HepG2 (cell line): ENCODE data around the gene TSC22D1.

ENCODE experiments used
- ATM ChIP-seq: fragments of 450-650 bp; IDR thresholded peaks from 2 replicates; pipeline ENCODE4 v1.7.1; 2017; ENCODE audit warnings: mild to moderate bottlenecking, borderline replicate concordance
- CHCHD3 ChIP-seq: sonication (generic); formaldehyde crosslinking; IDR thresholded peaks from 2 replicates; pipeline ENCODE4 v1.8.0; 2022; ENCODE audit warnings: mild to moderate bottlenecking, missing genetic modification reagents, moderate library complexity
- HNRNPH1 ChIP-seq: fragments of 200-400 bp; formaldehyde crosslinking; optimal IDR thresholded peaks from 2 replicates; pipeline ENCODE3; 2017; ENCODE audit warnings: mild to moderate bottlenecking, low read depth, low read length
- KLF15 ChIP-seq: sonication (generic); formaldehyde crosslinking; IDR thresholded peaks from 2 replicates; pipeline ENCODE4 v1.8.1; 2023; ENCODE audit warnings: borderline replicate concordance, mild to moderate bottlenecking, inconsistent platforms, missing genetic modification reagents, mixed read lengths
- NR2C2 ChIP-seq: sonication (generic); formaldehyde crosslinking; IDR thresholded peaks from 2 replicates; pipeline ENCODE4 v1.4.0; 2020; ENCODE audit warnings: missing genetic modification reagents, mild to moderate bottlenecking, moderate library complexity, borderline replicate concordance
- POLR2AphosphoS5 ChIP-seq: IDR thresholded peaks from 2 replicates; pipeline ENCODE4 v1.6.1; 2012; ENCODE audit warnings: low read depth, low read length
- SMAD3 ChIP-seq: sonication (generic); formaldehyde crosslinking; IDR thresholded peaks from 2 replicates; pipeline ENCODE4 v1.4.0; 2020; ENCODE audit warnings: missing genetic modification reagents
- ZBTB7B ChIP-seq: sonication (generic); formaldehyde crosslinking; IDR thresholded peaks from 2 replicates; pipeline ENCODE4 v1.4.0; 2020; ENCODE audit warnings: missing genetic modification reagents
- ZNF878 ChIP-seq: sonication (generic); formaldehyde crosslinking; IDR thresholded peaks from 2 replicates; pipeline ENCODE4 v1.8.1; 2023; ENCODE audit warnings: mild to moderate bottlenecking, missing genetic modification reagents, moderate library complexity
- TF ChIP-seq, protein P1 (sequence below): sonication (generic); formaldehyde crosslinking; IDR thresholded peaks from 2 replicates; pipeline ENCODE4 v1.5.0; 2020; ENCODE audit warnings: mild to moderate bottlenecking, missing genetic modification reagents, moderate library complexity
- TF ChIP-seq, protein P2 (sequence below): fragments of 450-650 bp; IDR thresholded peaks from 2 replicates; pipeline ENCODE4 v1.6.1; 2017
- TF ChIP-seq, protein P3 (sequence below): sonication (generic); formaldehyde crosslinking; conservative IDR thresholded peaks from 2 replicates; pipeline ENCODE4 v1.4.0; 2020; ENCODE audit warnings: missing genetic modification reagents
- TF ChIP-seq, protein P4 (sequence below): sonication (generic); formaldehyde crosslinking; IDR thresholded peaks from 2 replicates; pipeline ENCODE4 v1.4.0; 2020; ENCODE audit warnings: missing genetic modification reagents, borderline replicate concordance

DNA sequence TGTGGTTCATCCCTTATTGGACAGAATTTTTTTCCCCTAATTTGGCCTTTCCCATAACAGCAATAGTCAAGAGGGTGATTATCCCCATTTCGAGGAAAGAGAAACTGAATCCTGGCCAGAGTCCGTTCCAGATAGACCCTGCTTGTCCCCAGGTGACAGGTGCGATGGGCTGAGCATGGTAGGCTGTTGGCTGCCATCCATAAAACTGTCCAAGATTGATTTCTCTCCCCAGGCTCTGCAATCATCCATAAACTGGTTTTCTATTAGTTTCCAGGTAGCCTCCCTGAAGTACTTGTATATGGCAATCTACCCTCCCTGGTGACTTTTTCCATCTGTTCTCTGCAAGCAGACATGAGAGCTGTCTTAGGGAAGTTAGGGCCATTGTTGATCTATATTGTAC is 177.1 kb downstream of the TSC22D1 start:
- TF ChIP-seq KLF15 = no peak
- TF ChIP-seq NR2C2 (CRISPR knock-in tag) = no peak
- no peak for TF ChIP-seq ZBTB7B (CRISPR knock-in tag)
- TF ChIP-seq SMAD3 (CRISPR knock-in tag) = no peak
- TF ChIP-seq, protein P1, sequence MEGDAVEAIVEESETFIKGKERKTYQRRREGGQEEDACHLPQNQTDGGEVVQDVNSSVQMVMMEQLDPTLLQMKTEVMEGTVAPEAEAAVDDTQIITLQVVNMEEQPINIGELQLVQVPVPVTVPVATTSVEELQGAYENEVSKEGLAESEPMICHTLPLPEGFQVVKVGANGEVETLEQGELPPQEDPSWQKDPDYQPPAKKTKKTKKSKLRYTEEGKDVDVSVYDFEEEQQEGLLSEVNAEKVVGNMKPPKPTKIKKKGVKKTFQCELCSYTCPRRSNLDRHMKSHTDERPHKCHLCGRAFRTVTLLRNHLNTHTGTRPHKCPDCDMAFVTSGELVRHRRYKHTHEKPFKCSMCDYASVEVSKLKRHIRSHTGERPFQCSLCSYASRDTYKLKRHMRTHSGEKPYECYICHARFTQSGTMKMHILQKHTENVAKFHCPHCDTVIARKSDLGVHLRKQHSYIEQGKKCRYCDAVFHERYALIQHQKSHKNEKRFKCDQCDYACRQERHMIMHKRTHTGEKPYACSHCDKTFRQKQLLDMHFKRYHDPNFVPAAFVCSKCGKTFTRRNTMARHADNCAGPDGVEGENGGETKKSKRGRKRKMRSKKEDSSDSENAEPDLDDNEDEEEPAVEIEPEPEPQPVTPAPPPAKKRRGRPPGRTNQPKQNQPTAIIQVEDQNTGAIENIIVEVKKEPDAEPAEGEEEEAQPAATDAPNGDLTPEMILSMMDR (CRISPR knock-in tag) = no peak
- TF ChIP-seq ATM = no peak
- TF ChIP-seq, protein P2, sequence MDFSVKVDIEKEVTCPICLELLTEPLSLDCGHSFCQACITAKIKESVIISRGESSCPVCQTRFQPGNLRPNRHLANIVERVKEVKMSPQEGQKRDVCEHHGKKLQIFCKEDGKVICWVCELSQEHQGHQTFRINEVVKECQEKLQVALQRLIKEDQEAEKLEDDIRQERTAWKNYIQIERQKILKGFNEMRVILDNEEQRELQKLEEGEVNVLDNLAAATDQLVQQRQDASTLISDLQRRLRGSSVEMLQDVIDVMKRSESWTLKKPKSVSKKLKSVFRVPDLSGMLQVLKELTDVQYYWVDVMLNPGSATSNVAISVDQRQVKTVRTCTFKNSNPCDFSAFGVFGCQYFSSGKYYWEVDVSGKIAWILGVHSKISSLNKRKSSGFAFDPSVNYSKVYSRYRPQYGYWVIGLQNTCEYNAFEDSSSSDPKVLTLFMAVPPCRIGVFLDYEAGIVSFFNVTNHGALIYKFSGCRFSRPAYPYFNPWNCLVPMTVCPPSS = no peak
- TF ChIP-seq CHCHD3 (CRISPR knock-in tag) = no peak
- no peak for TF ChIP-seq ZNF878 (CRISPR knock-in tag)
- TF ChIP-seq, protein P3, sequence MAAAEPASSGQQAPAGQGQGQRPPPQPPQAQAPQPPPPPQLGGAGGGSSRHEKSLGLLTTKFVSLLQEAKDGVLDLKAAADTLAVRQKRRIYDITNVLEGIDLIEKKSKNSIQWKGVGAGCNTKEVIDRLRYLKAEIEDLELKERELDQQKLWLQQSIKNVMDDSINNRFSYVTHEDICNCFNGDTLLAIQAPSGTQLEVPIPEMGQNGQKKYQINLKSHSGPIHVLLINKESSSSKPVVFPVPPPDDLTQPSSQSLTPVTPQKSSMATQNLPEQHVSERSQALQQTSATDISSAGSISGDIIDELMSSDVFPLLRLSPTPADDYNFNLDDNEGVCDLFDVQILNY (CRISPR knock-in tag) = no peak
- TF ChIP-seq, protein P4, sequence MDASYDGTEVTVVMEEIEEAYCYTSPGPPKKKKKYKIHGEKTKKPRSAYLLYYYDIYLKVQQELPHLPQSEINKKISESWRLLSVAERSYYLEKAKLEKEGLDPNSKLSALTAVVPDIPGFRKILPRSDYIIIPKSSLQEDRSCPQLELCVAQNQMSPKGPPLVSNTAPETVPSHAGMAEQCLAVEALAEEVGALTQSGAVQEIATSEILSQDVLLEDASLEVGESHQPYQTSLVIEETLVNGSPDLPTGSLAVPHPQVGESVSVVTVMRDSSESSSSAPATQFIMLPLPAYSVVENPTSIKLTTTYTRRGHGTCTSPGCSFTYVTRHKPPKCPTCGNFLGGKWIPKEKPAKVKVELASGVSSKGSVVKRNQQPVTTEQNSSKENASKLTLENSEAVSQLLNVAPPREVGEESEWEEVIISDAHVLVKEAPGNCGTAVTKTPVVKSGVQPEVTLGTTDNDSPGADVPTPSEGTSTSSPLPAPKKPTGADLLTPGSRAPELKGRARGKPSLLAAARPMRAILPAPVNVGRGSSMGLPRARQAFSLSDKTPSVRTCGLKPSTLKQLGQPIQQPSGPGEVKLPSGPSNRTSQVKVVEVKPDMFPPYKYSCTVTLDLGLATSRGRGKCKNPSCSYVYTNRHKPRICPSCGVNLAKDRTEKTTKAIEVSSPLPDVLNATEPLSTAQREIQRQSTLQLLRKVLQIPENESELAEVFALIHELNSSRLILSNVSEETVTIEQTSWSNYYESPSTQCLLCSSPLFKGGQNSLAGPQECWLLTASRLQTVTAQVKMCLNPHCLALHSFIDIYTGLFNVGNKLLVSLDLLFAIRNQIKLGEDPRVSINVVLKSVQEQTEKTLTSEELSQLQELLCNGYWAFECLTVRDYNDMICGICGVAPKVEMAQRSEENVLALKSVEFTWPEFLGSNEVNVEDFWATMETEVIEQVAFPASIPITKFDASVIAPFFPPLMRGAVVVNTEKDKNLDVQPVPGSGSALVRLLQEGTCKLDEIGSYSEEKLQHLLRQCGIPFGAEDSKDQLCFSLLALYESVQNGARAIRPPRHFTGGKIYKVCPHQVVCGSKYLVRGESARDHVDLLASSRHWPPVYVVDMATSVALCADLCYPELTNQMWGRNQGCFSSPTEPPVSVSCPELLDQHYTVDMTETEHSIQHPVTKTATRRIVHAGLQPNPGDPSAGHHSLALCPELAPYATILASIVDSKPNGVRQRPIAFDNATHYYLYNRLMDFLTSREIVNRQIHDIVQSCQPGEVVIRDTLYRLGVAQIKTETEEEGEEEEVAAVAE = no peak
- no peak for TF ChIP-seq HNRNPH1
- no peak for TF ChIP-seq POLR2AphosphoS5
